Measurements from ENCODE around the gene MS4A15. TPM values are rescaled to one million over a fixed set of nuclear protein-coding genes. Genes with fewer than 3 reads are reported as not detected.

Gene MS4A15
- total and polyA plus RNA-seq, 10 of the 15 experiments (the other 5 are each of a cell fraction or from before 2014, with no cell fraction given), result 0.05 to 0.84 (median 0.45) TPM

DNA sequence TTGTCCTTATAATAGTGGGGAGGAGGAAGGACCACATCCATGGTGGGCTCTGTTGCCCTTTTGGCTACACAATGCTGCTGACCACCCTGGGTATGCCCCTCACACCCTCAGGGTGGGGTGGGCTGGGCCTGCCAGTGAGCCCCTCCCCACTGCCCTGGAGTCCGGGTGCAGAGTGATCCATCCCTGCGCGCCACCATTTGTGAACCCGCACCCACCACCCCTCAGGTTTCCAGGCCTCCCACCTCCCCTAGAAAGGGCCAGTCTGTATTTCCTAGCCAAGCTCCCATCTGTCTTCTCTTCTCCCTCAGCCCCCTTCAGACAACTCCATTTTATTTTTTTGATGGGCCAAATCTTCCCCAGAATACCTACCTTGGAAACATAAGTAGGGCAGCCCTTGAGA is 53.5 kb downstream of the MS4A15 start:
- intact Hi-C loops (cut with micrococcal nuclease; ENCODE audit: unreplicated experiment) (no loop called here), in situ Hi-C loops (cut with MboI) (no loop called here)
- Histone ChIP-seq H4K20me1 (ENCODE audit: control insufficient read depth, insufficient read depth) (no peaks in the 10 kb centered on the region), H3K9me3 (replicated peaks; ENCODE audit: control insufficient read depth, insufficient read depth, low read length) (no peaks in the 10 kb centered on the region; the same call in 2 of the 3 replicates), H3K4me1 (ENCODE audit: control insufficient read depth, insufficient read depth, low read length) (no peaks in the 10 kb centered on the region), H3K9ac (ENCODE audit: control insufficient read depth, insufficient read depth, low read length) (no peak overlapping the region), H3K79me2 (ENCODE audit: control insufficient read depth, insufficient read depth, low read length) (no peaks in the 10 kb centered on the region), H2AFZ (ENCODE audit: control insufficient read depth, low read depth, low read length) (no peak overlapping the region), H3K4me2 (ENCODE audit: control insufficient read depth, insufficient read depth) (no peak overlapping the region), H3K36me3 (ENCODE audit: control insufficient read depth in 2 of 2, insufficient read depth in 2 of 2, low read length in 1 of 2) (no peaks in the 10 kb centered on the region), H3K27ac (ENCODE audit: control insufficient read depth, insufficient read depth) (no peak overlapping the region), H3K27me3 (replicated peaks in 1 of 2; ENCODE audit: control insufficient read depth in 2 of 2, insufficient read depth in 2 of 2, low read length in 1 of 2) (no peaks in the 10 kb centered on the region), H3K4me3 (no peak overlapping the region)
- POLR2A ChIA-PET, result no interaction called here
- RAD21 ChIA-PET (ENCODE audit: unreplicated experiment), result interaction anchor here (0.7 to 1.2 kb wide), 2 partner anchors 34 to 40 kb away, joined by 3 to 4 read pairs; no protein-coding TSS in a partner anchor
- TF ChIP-seq RAD21 (IDR thresholded peaks at IDR 0.05; ENCODE audit: insufficient read depth, low read depth, low read length) (no peak), ZNF274 (IDR thresholded peaks at IDR 0.05; ENCODE audit: insufficient read depth, insufficient read length) (no peak), MXI1 (IDR thresholded peaks at IDR 0.05; ENCODE audit: low read depth, low read length) (no peak), IKZF1 (conservative IDR thresholded peaks at IDR 0.05) (no peak), TAF1 (IDR thresholded peaks at IDR 0.05; ENCODE audit: borderline replicate concordance, low read depth, low read length) (no peak), SIX5 (IDR thresholded peaks at IDR 0.05; ENCODE audit: low read depth, low read length, severe bottlenecking) (no peak), SIN3A (IDR thresholded peaks at IDR 0.05; ENCODE audit: low read depth, low read length) (no peak), ZNF207 (IDR thresholded peaks at IDR 0.05; ENCODE audit: borderline replicate concordance) (no peak)
- TF ChIP-seq, protein P1, sequence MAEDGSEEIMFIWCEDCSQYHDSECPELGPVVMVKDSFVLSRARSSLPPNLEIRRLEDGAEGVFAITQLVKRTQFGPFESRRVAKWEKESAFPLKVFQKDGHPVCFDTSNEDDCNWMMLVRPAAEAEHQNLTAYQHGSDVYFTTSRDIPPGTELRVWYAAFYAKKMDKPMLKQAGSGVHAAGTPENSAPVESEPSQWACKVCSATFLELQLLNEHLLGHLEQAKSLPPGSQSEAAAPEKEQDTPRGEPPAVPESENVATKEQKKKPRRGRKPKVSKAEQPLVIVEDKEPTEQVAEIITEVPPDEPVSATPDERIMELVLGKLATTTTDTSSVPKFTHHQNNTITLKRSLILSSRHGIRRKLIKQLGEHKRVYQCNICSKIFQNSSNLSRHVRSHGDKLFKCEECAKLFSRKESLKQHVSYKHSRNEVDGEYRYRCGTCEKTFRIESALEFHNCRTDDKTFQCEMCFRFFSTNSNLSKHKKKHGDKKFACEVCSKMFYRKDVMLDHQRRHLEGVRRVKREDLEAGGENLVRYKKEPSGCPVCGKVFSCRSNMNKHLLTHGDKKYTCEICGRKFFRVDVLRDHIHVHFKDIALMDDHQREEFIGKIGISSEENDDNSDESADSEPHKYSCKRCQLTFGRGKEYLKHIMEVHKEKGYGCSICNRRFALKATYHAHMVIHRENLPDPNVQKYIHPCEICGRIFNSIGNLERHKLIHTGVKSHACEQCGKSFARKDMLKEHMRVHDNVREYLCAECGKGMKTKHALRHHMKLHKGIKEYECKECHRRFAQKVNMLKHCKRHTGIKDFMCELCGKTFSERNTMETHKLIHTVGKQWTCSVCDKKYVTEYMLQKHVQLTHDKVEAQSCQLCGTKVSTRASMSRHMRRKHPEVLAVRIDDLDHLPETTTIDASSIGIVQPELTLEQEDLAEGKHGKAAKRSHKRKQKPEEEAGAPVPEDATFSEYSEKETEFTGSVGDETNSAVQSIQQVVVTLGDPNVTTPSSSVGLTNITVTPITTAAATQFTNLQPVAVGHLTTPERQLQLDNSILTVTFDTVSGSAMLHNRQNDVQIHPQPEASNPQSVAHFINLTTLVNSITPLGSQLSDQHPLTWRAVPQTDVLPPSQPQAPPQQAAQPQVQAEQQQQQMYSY (CRISPR knock-in tag; IDR thresholded peaks at IDR 0.05), result no peak
- TF ChIP-seq, protein P2, sequence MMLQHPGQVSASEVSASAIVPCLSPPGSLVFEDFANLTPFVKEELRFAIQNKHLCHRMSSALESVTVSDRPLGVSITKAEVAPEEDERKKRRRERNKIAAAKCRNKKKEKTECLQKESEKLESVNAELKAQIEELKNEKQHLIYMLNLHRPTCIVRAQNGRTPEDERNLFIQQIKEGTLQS (IDR thresholded peaks at IDR 0.05; ENCODE audit: borderline replicate concordance, extremely low read depth, low read depth, low read length), result no peak
- TF ChIP-seq, protein P3, sequence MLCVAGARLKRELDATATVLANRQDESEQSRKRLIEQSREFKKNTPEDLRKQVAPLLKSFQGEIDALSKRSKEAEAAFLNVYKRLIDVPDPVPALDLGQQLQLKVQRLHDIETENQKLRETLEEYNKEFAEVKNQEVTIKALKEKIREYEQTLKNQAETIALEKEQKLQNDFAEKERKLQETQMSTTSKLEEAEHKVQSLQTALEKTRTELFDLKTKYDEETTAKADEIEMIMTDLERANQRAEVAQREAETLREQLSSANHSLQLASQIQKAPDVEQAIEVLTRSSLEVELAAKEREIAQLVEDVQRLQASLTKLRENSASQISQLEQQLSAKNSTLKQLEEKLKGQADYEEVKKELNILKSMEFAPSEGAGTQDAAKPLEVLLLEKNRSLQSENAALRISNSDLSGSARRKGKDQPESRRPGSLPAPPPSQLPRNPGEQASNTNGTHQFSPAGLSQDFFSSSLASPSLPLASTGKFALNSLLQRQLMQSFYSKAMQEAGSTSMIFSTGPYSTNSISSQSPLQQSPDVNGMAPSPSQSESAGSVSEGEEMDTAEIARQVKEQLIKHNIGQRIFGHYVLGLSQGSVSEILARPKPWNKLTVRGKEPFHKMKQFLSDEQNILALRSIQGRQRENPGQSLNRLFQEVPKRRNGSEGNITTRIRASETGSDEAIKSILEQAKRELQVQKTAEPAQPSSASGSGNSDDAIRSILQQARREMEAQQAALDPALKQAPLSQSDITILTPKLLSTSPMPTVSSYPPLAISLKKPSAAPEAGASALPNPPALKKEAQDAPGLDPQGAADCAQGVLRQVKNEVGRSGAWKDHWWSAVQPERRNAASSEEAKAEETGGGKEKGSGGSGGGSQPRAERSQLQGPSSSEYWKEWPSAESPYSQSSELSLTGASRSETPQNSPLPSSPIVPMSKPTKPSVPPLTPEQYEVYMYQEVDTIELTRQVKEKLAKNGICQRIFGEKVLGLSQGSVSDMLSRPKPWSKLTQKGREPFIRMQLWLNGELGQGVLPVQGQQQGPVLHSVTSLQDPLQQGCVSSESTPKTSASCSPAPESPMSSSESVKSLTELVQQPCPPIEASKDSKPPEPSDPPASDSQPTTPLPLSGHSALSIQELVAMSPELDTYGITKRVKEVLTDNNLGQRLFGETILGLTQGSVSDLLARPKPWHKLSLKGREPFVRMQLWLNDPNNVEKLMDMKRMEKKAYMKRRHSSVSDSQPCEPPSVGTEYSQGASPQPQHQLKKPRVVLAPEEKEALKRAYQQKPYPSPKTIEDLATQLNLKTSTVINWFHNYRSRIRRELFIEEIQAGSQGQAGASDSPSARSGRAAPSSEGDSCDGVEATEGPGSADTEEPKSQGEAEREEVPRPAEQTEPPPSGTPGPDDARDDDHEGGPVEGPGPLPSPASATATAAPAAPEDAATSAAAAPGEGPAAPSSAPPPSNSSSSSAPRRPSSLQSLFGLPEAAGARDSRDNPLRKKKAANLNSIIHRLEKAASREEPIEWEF (IDR thresholded peaks at IDR 0.05; ENCODE audit: insufficient replicate concordance, low read depth, low read length), result no peak
- DNase-seq (ENCODE audit: low read depth, low spot score), result no peak
- SMC1A ChIA-PET (ENCODE audit: uncharacterized antibody, unreplicated experiment), result interaction anchor here (0.7 kb wide), 1 partner anchor 318 kb away, joined by 3 read pairs; no protein-coding TSS in a partner anchor
- 75% methylated on average over 4 of the region's 4 CpGs for WGBS (ENCODE audit: insufficient coverage, insufficient replicate concordance, low lambda C conversion rate, missing lambda C conversion rate)
- no TSS peak for BruUV-seq (replicated peaks)
- CTCF ChIA-PET, result no interaction called here
- ATAC-seq, result no peak
- no peak for FAIRE-seq

Measured in GM12878 (cell line).